Stimulated activated CD4-positive, alpha-beta T cell treated with anti-CD3 and anti-CD28 coated beads, Interleukin-4, amount 100 ng/mL, for 4 hours (primary cell): ENCODE results near the gene FLNC.

Source experiments
- DNase-seq, 2 experiments: peaks; one replicate each; pipeline ENCODE4 v3.0.0-alpha.2; 2020

Gene FLNC

DNA sequence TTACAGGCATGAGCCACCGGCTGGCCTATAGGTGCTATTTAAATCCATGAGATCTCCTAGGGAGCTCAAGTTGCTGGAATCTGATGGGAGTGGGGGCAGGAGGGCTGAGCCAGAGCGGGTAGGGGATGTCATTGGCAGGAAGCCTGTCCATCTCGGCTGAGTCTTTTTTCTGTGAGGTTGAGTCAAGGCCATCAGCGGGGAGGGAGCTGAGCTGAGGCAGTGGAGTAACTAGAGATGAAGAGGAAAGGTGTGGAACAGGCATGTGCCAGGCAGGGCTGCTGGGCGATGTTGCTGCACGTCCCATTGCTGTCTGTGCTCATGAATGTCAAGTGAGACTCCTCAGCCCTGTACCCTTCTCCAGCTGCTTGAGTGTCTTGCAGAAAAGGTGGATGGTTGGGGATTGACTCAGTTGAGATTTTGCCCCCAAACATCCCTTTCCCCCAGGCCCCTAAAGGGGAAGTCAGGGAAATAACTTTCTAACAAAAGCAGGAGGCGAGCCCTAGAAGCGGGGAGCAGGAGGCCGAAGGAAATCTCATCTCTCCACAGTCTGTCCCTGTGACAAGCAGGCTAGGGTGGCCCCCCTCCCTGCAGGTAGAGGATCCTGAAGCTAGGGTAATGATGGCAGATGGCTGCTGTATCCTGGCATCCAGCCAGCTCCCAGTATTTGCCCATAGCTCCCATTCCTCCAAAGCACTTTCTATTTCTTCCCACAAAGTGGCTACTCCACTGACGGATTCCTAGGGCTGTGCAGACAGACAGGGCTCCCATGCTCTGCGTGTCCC, 37.8 kb downstream of the FLNC start:
- DNase-seq, result no peak

DNA sequence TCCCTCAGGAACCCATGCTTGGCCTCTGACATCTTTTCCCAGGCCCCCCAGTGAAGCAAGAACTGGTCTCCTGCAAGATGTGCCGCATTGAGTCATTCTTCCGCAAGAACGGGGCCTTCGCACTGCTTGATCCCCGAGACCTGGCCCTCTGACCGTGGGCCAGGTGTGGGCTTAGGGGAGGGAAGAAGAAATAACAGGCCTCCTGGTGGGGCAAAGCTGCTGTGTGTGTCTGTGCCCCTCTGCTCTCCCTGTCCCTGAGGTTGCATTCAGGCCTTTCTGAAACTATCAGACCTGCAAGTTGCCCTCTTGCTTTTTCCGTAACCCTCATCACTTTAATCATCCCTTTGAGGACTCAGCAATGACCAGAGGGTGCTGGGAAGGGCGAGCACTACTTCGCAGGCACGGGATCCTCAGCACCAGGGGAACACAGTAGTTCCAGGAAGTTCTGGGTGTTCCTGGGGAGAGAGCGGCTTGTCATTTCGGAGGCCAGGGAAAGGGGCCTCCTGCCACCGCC, 38.5 kb downstream of the FLNC start:
- no peak for DNase-seq

DNA sequence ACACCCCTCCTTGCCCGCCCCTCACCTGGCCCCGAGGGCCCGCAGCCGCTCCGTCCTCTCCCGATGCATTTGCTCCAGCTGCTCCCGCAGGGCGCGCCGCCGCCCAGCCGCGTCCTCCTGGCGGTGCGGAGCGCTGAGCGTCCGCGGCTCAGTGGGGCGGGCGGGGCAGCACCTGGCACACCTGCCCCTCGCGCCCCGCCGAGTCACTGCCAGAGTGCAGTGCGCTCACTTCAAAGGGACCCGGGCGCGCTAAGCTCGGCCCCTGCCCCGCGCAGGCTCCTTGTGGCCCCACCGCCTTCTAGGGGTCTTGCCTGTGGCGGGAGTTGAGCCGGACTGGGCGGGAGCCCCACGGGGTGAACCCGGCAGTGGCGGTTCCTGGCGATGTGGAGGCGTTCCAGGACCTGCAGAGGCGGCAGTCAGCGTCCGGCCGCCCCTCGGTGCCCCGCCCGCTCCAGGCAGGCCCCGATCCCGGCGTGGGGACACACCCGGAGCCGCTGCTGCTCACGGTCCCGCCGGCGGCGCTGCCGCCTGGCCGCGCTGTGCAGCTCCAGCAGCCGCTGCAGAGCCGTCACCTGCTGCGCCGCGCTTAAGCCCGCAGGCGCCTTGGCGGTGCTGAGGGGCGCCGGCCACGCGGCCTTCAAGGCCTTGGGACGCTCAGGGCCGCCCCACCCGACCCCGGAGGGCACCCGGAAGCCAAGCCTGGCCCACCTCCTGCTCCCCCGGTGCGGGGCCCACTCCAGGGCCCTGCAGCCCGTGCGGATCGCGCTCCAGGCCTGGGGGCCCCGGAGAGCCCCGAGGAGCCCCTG, 39.1 kb downstream of the FLNC start:
- peak; percentile 18 to 39 for DNase-seq

DNA sequence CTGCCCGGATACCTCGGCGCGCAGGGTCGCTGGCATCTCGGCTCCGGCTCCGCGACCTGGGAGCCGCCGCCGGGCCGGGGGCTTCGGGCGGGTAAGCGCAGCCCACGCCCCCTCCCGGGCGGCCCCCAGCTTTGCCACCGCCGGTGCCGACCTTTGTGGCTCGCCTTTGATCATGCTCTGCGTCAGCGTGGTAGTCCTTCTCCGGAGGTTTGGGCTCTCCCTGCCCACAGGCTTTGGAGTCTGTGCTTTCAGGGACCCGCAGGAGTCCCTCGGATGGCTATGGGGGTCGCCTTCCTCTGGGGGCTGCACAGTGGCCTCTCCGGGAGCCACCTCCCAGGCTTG, 39.7 kb downstream of the FLNC start:
- peak in 1 of 2 experiments; percentile 20 for DNase-seq

DNA sequence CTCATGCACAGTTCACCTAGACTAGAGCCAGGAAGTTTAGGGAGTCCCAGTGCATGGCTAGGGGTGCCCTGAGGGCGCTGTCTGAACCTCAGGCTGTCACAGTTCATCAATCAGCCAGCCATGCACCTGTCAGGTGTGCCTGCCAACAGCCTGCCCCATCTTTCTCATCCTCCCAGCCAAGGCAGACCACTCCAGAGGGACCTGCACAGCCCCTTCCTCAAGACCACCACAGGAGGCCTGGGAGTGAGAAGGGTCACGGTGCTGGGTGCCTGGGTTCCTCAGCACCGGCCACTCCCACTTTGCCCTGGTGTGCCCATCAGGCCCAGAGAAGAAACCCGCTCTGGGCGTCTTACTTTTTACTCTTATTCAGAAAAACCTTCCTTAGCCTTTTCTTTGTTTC, 40.8 kb downstream of the FLNC start:
- DNase-seq, result no peak

DNA sequence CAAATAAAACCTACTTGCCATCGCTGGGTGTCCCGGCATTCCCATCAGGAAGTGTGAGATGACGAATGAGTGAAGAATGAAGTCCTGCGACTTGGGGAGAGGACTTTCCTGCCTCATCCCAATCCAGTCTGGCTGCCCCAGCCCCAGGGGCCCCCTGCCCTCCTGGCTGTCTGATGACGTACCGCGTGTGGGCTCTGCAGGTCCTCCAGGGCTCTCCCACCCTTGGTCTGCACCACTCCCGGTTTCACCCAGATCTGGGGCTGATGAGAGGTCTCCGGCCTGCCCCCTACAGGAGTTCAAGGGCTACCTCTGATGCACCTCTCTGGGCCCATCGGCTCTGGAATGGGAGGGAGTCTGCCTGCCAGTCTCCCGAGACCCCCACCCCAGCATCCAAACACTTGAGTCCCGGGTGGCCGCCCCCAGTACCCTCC, 42.2 kb downstream of the FLNC start:
- DNase-seq, result no peak

DNA sequence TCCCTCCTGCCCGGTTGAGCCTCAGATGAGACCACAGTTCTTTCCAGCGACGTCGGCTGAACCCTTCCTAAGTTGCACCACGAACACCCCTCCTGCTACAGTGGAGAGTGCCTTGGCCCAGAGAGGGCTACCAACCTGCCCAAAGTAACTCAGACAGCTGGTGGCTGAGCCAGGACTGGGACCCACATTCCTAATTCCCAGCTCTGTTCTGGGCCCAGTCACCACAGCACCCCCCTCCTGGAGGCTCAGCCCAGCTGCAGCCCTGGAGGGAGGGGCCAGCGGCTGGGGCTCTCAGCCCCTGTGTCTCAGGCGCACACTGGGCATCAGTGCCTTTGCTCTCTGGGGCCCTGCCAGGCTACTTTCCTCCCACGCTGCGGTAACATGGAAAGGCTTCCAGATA, 43.0 kb downstream of the FLNC start:
- DNase-seq, result no peak

DNA sequence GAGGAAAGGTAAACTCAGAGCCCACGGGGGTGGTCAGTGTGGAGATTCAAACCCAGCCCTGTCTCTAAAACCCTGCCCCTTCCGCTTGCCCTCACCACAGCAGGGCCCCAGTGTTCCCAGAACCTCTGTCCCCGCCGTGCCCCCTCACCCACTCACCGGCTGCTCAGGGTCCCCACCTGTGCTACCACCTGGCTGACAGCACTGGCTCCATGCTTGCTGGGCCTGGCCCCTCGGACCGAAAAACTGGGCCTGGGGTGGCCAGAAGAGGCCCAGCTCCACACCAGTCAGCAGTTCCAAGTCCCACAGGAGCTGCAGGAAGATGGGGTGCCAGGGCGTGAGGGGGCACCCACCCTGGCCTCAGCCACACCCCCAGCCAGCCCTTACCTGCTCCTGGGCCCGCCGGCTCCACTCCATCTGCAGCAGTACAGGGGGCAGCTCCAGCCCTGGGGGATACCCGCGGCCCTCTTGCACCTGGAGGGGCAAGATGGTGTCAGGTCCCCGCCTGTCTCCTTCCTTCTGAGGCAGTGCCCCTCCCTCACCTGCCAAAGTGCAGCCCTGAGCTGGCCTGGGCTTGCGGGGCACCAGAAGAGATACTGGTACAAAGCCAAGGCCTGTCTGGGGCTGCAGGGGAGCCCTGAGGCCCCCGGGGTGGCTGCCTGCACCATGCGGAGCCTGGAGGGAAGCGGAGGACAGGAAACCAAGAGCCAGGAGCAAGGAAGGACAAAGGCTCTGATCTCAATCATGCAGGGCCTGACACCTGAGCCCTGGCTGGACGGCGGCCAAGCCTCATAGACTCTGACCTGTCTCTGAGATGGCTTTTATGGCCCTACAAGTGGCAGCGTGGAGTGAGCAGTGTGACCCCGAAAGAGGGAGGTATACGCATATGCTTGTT, 44.2 kb downstream of the FLNC start:
- DNase-seq, result no peak

DNA sequence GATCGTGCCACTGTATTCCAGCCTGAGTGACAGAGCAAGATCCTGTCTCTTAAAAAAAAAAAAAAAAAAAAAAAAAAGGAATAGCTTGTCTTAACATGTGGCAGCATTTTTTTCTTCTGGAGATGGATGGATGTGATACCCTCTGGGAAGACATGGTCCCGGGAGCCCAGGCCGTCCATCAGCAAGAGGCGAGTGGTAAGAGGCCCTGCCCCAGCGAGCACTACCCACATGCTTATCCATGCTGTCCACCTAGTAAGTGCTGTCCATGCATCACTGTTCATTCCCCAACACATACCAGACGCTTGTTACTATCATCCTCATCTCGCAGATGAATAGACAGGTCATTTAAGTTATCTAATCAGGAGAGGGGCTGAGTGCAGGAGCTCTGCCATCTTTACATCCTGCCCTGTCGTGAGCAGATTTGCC, 45.3 kb downstream of the FLNC start:
- DNase-seq, result no peak

DNA sequence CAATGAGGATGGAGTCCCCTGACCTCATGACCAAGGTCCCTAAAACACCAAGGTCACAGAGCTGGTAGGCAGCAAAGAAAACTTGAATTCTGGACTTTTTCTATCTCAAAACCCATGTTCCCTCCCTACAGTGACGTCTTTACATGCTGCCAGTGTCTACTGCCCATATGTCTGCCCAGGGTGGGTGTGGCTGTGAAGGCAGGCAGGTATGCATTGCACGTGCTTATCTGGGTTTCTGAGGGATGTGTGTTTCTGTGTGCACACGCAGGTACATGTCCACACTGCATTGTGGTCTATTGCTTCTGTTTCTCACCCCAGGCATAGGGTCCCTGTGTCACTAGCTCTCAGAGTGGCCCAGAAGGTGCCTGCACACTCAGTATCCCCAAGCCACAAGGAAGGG, 45.9 kb downstream of the FLNC start:
- no peak for DNase-seq

DNA sequence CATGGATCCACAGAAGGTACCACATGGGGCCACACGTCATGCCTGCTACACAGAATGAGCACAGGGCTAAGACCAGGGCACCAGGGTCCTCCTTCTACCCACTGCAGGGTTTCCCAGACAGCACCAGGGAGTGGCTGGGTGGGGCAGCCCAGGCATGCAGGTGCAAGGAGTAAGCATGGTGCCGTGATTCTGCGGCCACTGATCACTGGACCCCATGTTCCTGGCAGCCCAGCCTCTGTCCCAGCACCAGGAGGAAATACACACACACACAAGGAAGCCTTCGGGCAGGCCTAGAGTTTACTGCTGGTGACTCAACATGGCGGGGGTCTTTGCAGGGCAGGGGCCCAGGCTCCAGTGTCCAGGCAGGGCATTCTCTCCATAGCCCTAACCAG, 46.4 kb downstream of the FLNC start:
- no peak for DNase-seq

DNA sequence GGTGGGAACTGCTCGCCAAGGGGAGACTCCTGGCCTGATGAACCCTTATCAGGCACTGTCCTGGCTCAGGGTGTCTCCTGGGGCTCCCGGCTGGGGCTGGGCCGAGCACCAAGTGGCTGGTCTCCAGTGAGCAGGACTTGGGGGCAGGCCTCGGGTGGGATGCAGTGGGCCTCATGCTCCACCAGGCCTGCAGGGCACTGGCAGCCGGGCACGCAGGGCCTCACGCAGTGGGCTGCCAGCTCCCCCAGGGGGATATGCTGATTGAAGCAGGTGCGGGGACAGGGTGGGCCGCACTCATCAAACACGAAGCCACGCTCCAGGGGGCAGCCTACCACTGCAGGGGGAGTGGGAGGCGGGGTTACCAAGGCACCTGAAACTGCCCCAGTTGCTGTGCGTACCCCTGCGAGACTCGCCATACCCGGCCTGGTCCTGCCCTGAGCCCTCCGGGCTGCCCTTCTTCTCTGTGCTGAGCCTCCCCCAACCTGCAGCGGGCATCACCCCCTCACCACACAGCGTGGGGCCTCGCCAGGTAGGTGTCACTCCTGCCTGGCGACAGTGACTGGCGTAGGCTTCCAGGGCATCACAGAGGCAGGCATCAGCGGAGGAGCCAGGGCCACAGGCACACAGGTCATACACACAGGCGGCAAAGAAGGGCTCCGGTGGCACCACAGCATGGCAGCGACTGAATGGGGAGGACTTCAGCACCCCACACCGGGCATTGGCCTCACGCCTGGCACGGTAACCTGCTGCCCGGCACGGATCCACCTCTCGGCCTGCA, 47.0 kb downstream of the FLNC start:
- no peak for DNase-seq

DNA sequence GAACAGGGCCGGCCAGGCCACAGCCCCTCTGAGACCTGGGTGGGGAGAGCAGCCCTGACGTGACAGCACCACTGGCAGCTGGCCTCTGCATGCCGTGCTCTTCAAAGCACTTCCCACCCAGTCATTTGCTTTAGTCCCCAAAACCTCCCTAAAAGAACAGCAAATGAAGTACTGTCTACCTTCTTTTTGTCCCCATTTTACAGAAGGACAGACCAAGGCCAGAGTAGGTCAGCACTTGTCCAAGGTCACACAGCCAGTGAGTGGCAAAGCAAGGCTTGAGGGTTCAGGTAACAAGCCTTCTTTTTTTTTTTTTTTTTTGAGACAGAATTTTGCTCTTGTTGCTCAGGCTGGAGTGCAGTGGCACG, 47.5 kb downstream of the FLNC start:
- no peak for DNase-seq

DNA sequence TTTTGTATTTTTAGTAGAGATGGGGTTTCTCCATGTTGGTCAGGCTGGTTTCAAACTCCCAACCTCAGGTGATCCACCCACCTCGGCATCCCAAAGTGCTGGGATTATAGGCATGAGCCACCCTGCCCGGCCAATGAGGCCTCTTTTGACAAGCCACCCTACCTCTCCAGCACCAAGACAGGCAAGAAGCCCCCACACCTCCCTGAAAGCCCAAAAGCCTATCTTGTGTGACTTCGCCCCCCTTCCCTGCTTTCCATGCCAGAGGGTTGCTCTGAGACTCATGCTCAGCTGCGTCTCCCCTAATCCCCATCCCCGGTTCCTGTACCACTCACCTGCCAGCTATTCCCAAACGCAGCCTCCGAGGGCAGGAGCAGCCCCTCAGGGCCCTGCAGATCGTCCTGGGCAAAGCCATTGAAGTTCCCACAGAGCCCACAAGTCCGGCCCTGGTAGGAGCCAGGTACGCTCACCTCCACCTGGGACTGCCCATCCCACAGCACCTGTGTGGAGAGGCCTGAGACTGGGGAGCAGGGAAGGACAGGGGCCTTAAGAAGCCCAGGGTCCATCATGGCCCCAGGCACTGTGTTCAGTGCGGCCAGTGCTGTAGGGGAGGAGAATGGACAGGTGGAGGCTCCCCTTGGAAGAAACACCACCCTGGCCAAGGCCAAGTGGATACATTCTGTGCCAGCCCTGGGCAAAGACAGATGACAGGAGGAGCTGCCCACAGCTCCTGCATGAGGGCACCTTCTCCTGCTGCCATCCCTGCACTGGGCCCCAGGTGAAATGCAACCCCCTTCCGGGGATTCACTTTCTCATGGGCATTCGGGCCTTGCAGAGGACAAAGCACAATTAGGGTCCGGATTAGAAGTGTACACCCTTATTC, 48.3 kb downstream of the FLNC start:
- no peak for DNase-seq

DNA sequence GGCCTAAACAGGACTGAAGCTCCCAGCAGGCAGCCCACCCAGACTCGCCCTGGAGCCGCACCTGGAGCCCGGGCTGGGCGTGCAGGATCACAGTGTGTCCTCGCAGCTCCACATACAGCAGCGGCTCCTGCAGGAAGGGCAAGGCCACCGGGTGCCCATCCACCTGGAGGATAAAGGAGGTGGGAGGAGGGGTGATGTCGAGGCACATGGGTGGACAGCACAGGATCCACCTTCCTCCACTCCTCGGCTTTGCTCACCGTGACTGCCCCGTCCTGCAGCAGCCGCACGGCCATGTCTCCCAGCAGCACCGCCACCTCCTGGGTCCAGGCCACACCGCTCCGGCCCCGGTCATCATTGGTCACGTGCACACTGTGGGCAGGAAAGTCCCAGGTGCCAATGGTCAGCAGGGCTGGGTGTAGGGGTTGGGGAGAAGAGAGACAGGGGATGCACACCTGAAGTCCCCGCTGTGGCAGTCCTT, 49.3 kb downstream of the FLNC start:
- DNase-seq, result no peak

DNA sequence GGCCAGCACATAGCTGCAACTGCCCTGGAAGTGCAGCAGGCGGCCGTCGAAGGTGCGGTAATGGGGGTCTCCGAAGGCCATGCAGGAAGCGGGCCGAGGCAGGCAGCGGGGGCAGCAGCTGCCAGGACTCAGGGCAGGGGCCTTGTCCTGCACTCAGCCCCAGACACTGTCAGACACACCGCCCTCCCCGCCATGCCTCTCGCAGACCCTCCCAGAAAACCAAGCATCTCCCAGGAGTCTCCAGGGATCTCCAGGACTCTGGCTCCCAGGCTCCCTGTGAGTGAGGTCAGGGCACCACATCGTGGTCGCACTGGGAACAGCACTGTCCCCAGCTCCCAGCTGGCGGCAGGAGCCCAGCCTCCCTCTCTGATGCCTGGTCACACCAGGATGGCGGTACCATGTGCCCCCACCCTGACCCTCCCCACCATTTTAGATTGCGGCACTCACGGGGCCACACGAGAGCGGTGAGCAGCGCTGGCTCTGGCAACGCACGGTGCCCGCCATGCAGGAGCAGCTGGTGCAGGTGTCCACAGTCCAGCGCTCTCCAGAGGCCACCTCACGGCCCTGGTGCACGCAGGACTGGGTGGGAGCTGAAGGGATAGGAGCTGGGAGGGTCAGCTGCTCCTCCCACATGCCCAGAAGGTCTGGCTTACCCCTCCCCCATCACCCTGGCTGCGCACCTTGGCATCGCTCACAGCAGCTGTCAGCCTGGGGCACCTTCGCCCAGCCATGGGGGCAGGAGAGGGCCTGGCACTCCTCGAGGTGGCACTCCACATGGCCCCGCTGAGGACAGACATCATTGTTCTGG, 49.9 kb downstream of the FLNC start:
- no peak for DNase-seq

DNA sequence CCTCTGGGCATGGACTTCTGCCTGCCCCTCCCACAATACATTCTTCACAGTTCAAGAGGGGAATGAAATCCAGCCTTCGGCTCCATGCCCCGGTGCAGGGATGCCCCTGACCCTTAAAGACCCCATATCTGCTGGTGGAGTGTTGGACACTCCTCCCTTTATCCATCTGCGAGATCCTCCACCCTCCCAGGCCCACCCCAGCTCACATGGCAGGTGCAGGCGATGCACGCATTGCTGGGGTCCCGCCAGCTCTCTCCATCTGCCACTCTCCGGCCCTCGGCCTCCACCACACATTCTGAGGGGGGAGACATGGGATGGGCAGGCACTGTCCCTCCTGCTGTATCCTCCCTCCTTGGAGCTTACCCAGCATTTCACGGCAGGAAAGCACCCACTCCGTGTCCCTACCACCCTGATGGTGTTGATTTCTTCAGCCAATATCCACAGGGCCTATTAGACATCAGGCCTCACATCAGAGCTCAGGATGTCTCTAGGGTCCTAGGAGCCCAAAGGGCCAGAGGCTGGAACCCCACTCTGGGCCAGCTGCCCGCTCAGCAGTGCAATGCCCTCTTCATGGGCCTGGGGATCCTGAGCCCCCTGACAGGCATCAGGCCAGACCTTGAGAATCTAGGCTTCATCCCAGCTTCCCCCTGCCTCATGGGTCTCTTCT, 50.7 kb downstream of the FLNC start:
- DNase-seq, result no peak

DNA sequence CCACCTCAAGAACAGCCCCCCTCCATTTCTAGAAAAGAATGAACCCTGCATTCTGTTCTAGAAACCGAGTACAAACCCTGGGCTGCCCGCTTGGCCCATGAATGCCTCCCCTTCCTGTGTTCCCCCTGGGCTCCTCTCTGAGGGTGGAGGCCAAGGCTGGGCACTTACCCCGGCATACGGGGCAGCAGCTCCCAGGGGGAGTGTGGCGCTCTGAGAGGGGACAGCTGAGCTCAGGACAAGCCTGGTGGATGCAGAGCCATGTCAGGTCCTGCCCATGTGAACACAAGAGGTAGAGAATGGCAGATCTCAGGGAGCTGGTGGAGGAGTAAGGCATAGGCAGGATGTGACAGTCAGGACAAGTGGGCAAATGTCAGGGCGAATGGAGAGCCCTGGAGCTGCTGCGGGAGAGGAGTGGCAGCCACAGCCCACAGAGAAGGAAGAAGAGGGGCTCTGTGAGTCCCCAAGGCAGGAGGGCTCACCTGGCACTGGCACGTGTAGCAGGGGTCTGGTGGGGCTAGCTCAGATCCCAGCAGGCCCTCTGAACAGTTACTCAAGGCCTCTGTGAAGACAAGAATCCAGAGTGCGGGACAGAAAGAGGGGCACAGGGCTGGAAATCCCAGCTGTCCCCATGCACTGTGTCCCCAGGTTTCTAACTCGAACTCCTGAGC, 51.4 kb downstream of the FLNC start:
- DNase-seq, result no peak

DNA sequence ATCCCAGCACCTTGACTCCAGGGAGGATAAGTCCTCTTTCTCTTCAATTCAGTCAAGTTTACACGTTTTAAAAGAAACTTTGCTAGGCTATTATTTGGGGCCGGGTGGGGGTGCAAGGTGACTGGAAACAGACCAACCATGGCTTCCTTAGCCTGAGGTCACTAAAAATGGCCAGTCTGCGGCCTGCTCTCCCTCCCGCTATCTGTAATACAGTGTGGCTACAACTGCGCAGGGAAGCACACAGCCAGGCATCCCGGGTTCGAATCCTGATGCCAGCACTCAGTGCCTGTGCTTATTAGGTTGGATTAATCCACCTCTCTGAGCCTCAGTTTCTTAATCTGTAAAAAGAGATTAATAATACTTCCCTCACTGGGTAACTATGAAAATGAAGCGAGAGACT, 51.9 kb downstream of the FLNC start:
- DNase-seq, result no peak
